ENCODE measurements around the gene ASPA. TPM values are rescaled to one million over a fixed set of nuclear protein-coding genes. Genes with fewer than 3 reads are reported as not detected.

ASPA gene
- total RNA-seq, 1 donor from 2014 or later = not detected

GRCh38 chr17:3546997-3547396, 71.2 kb downstream of the ASPA start:
- Mint-ChIP-seq H3K4me3 (no peak overlapping the region), H3K4me1 (no peaks in the 10 kb centered on the region), H3K27me3 (ENCODE audit: low read depth) (peaks cover 7% of the 10 kb centered on the region), H3K9me3 (peaks cover 13% of the 10 kb centered on the region), H3K27ac (no peak overlapping the region), H3K36me3 (no peaks in the 10 kb centered on the region)
- no peak for DNase-seq (ENCODE audit: low spot score in 2 of 2, unreplicated experiment in 2 of 2)
- no peak for TF ChIP-seq CTCF (IDR thresholded peaks at IDR 0.05; ENCODE audit: unreplicated experiment)

GRCh38 chr17:3547628-3548027, 71.8 kb downstream of the ASPA start:
- no peak for DNase-seq (ENCODE audit: low spot score in 2 of 2, unreplicated experiment in 2 of 2)
- Mint-ChIP-seq H3K9me3 (peaks cover 13% of the 10 kb centered on the region), H3K27me3 (ENCODE audit: low read depth) (peaks cover 7% of the 10 kb centered on the region), H3K4me3 (no peak overlapping the region), H3K27ac (no peak overlapping the region), H3K36me3 (no peaks in the 10 kb centered on the region), H3K4me1 (no peaks in the 10 kb centered on the region)
- no peak for TF ChIP-seq CTCF (IDR thresholded peaks at IDR 0.05; ENCODE audit: unreplicated experiment)

GRCh38 chr17:3549610-3550162, 73.9 kb downstream of the ASPA start:
- no peak overlapping the region for H3K4me3 Mint-ChIP-seq
- TF ChIP-seq CTCF (IDR thresholded peaks at IDR 0.05; ENCODE audit: unreplicated experiment) = no peak

GRCh38 chr17:3551189-3551588, 75.4 kb downstream of the ASPA start:
- TF ChIP-seq CTCF (IDR thresholded peaks at IDR 0.05; ENCODE audit: unreplicated experiment) = peak; percentile 9
- H3K9me3 Mint-ChIP-seq = peaks cover 13% of the 10 kb centered on the region
- no peaks in the 10 kb centered on the region for H3K27me3 Mint-ChIP-seq (ENCODE audit: low read depth)
- H3K4me3 Mint-ChIP-seq = no peak overlapping the region
- no peaks in the 10 kb centered on the region for H3K36me3 Mint-ChIP-seq
- H3K27ac Mint-ChIP-seq = no peak overlapping the region
- H3K4me1 Mint-ChIP-seq = no peaks in the 10 kb centered on the region
- DNase-seq (ENCODE audit: low spot score in 2 of 2, unreplicated experiment in 2 of 2) = no peak

More at GRCh38 chr17:3549610-3550162, 73.9 kb downstream of the ASPA start:
- peaks cover 13% of the 10 kb centered on the region for H3K9me3 Mint-ChIP-seq
- H3K27ac Mint-ChIP-seq = no peak overlapping the region
- H3K4me1 Mint-ChIP-seq = no peaks in the 10 kb centered on the region
- no peaks in the 10 kb centered on the region for H3K36me3 Mint-ChIP-seq
- DNase-seq (ENCODE audit: low spot score in 2 of 2, unreplicated experiment in 2 of 2) = no peak
- H3K27me3 Mint-ChIP-seq (ENCODE audit: low read depth) = no peaks in the 10 kb centered on the region

- TF ChIP-seq CTCF (IDR thresholded peaks at IDR 0.05; ENCODE audit: unreplicated experiment) = no peak
- Mint-ChIP-seq H3K9me3 (peaks cover 13% of the 10 kb centered on the region), H3K4me1 (peaks cover 6% of the 10 kb centered on the region), H3K27ac (no peak overlapping the region), H3K36me3 (no peaks in the 10 kb centered on the region), H3K27me3 (ENCODE audit: low read depth) (no peaks in the 10 kb centered on the region), H3K4me3 (no peak overlapping the region)
- no peak for DNase-seq (ENCODE audit: low spot score in 2 of 2, unreplicated experiment in 2 of 2)
These were observed 77.1 kb downstream of the ASPA start for GRCh38 chr17:3552916-3553315.

Other genes starting within 250 kb of the ASPA start
- gene OR3A1, start 177.6 kb upstream of the ASPA start, total RNA-seq = not detected in 3 replicates
- gene OR3A2, start 89.7 kb upstream of the ASPA start, total RNA-seq = not detected in 3 replicates
- not detected in 3 replicates for gene OR1E1, start 77.6 kb upstream of the ASPA start, total RNA-seq
- gene OR3A3, start 64.6 kb upstream of the ASPA start, total RNA-seq = not detected in 3 replicates
- gene OR1E2, start 42.2 kb upstream of the ASPA start, total RNA-seq = not detected in 3 replicates
- gene SPATA22, start 4.2 kb upstream of the ASPA start, total RNA-seq = not detected in 3 replicates
- gene TRPV3, start 81.8 kb downstream of the ASPA start, total RNA-seq = 3.4 to 4.0 TPM (median 3.6 TPM) in 3 replicates
- gene TRPV1, start 133.4 kb downstream of the ASPA start, total RNA-seq = 9.5 to 14.2 TPM (median 11.6 TPM) in 3 replicates
- gene SHPK, start 160.3 kb downstream of the ASPA start, total RNA-seq = 17.6 to 19.3 TPM (median 18.9 TPM) in 3 replicates
- 11.1 to 13.4 TPM (median 12.0 TPM) in 3 replicates for gene CTNS, start 160.8 kb downstream of the ASPA start, total RNA-seq
- gene TAX1BP3, start 192.6 kb downstream of the ASPA start, total RNA-seq = 133 to 136 TPM (median 135 TPM) in 3 replicates
- gene EMC6, start 192.8 kb downstream of the ASPA start, total RNA-seq = 33.1 to 36.5 TPM (median 33.6 TPM) in 3 replicates
- gene P2RX5, start 220.2 kb downstream of the ASPA start, total RNA-seq = 0.18 to 0.66 TPM (median 0.24 TPM) in 3 replicates
- 4.2 to 5.2 TPM (median 4.4 TPM) in 3 replicates for gene HASPIN, start 247.9 kb downstream of the ASPA start, total RNA-seq

All from mesothelial cell of epicardium (in vitro differentiated cells).